ENCODE data around the gene SP140.
"Not testable (repeated sequence)": the region's sequence is repeated elsewhere in the genome, so short reads cannot be mapped to it uniquely, and the experiment has no call there.

Gene SP140

DNA sequence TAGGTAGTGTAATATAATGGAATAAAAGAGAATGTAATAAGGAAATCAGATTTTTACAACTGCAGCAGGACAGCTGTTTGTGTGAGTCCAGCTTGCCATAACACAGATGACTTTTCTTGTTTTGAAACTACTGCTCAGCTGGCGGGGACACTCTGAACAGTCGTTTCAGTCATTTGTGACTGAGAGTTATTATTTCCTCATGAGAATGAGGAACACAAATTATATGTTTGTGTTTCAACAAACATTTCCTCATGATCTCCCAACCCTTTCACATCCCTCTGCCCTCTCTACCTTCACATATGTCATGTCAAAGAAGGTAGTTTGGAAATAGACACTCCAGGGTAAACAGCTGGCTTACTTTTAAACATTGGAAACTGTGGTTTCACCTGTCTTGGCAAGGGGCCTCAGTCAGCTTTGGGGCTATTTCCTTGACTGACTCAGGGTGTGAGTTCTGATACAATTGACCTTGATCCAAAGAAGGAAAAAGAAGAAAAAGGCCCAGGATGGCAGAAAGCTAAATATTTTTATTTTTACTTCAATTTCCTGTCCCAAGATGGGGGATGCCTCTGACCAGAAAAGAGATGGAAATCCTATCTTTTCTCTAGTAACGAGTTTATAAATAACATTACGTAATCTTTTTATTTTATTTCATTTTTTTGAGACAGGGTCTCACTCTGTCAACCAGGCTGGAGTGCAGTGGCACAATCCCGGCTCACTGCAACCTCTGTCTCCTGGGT is 102.0 kb downstream of the SP140 start:
- no peak for DNase-seq

DNA sequence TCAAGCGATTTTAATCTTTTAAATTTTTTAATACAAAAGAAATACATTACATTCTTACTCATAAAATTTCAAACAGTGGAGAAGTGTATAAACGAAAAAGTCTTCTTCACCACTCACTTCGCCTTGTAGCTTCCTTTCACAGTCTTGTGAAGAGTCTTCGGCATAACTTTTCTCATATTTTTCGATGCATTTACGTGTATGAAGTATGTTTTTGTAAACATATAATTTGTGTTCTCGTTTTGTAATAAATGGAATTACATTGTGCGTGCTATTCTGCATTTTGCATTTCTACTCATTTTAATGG is 102.6 kb downstream of the SP140 start:
- DNase-seq, result no peak

GRCh38 chr2:230329946-230330605 is 104.5 kb downstream of the SP140 start:
- no peak for DNase-seq

DNA sequence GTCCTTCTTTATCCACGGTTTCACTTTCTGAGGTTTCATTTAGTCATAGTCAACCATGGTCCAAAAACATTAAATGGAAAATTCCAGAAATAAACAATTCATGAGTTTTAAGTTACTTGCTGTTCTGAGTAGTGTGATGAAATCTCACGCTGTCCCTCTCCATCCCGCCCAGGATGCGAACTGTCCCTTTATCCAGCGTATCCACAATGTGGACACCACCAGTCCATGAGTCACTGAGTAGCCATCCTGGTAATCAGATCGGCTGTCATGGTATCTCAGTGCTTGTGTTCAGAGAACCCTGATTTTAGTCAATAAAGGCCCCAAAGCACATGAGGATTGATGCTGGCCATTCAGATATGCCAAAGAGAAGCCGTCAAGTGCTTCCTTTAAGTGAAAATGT is 105.2 kb downstream of the SP140 start:
- DNase-seq, result no peak

DNA sequence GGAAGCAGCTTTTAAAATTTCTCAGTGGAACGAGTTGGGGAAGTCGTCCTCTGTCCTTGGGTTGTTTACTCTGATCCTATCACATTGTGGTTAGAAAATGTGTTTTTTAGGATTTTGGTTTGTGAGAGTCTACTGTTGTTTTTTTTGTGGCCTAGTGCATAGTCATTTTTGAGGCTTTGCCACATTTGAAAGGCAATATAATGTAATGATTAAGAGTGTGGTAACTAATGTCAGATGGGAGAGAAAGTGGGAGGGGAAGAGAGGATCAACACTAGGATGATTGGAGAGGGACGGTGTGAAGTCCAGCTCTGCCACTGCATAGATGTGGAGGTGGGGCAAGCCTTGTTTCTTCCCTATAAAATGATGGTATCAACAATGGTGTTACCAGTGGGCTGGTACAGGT is 109.9 kb downstream of the SP140 start:
- no peak for DNase-seq

DNA sequence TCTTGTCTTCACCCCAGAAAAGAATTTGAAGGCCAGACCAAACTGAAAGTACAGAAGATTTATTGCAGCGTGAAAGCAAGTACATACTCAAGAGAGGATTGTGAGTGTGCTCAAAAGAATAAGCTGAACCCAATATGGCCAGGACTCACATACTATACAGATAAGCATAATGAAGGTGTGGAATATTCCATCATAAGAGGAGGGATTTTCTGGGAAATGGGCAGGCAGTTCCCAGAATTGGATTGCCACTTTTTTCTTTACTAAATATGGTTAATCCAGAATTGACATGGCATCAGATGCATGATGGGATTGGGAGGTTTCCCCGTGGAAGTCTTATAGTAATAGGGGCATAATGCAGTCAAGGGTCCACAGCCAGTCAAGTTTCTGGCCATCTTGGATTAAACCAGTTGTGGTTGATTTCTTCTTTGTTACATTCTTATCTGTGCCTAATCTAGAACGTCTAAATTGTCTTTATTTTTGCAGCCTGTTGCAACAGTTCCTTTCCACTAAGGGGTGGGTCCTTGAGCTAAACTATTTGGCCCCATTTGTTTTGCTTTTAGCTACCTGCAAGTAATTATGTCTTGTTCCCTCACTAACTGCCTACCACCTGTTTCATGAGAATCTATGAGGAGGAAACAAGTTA is 110.4 kb downstream of the SP140 start:
- no peak for DNase-seq

- not testable (repeated sequence) for DNase-seq
These were observed 116.5 kb downstream of the SP140 start for GRCh38 chr2:230341936-230342528.

GRCh38 chr2:230343041-230343624 is 117.6 kb downstream of the SP140 start:
- not testable (repeated sequence) for DNase-seq

DNA sequence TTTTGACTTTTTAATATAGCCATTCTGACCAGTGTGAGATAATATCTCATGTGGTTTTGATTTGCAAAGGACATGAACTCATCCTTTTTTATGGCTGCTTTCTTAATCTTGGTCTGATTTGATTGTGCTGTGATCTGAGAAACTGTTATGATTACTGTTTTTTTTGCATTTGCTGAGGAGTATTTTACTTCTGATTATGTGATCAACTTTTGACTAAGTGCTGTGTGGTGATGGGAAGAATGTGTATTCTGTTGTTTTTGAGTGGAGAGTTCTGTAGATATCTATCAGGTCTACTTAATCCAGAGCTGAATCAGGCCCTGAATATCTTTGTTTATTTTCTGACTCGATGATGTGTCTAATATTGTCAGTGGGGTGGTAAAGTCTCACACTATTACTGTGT is 118.2 kb downstream of the SP140 start:
- DNase-seq, result no peak

DNA sequence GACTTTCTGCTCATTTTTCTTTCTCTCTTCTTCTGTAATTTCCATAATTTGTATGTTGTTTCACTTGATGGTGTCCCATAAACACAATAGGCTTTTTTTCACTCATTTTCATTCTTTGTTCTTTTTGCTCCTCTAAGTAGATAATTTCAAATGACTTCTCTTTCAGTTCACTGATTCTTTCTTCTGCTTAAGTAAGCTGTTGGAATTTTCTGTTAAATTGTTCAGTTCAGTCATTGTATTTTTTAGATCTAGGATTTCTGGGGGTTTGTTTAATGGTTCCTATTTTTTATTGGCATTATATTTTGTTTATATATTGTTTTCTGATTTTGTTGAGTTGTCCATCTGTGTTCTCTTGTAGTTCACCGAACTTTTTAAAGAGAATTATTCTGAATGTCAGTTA is 120.9 kb downstream of the SP140 start:
- no peak for DNase-seq

DNA sequence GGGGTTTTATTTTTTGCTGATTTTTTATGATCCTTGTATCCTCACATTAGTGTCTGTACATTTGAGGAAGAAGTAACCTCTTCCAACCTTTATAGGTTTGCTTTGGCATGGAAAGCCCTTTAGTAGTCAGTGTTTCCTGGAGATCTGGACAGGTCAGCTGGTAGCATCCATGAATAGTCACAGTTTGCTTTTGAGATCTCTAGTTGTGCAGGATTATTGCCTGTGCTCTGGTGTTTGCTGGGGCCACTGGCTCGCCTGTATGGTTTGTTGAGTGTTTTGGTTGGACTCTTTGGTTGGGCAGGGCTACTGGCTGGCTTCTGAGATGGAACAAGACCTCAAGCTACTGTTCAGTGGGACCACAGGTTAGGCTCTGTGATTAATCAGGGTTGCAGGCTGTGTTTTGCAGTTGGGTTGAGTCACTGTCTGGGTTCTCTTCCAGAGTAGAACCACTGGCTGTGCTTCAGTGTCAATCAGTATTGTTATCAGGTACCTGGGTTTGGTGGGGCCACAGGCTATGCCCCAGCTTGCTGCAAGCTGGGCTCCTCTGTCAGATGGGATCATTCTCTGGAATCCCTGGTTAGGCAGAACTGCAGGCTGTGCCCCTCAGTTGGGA is 121.5 kb downstream of the SP140 start:
- DNase-seq, result no peak

- DNase-seq, result no peak
These were observed 122.2 kb downstream of the SP140 start for GRCh38 chr2:230347659-230348305.

DNA sequence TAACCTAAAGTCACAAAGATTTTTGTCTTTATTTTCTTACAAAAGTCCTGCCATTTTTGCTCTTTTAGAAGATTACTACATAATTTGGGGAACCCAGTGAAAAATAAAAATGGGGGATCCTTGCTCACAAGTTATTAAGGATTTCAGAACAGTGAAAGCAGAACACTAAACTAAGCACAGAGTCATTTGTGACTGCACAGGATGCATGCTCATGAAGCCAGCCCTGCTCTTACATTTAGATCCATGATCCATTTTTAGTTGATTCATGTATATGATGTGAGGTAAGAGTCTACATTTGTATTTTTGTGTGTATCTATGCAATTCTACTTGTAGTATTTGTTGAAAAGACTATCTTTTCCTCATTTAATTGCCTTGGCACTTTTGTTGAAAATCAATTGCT is 123.3 kb downstream of the SP140 start:
- DNase-seq, result no peak

GRCh38 chr2:230356084-230356483 is 130.5 kb downstream of the SP140 start:
- no peak for DNase-seq

DNA sequence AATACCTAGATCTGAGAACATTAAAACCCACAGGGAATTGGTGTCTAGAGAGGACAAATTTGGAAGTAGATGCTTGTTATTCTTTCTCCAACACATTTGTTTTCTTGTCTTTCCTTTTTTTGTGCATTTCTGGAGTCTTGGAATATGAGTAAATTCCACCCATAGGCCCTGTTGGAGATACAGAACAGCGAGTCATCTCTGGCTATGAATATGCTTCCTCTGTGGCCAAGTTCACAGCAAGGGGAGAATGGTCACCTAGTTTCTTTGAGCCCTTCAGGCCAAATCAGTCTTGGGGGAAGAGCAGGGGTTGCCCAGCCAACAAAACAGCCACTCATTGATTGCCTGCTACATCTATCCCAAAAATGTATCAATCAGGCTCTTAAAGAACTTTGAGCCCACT is 132.8 kb downstream of the SP140 start:
- DNase-seq, result peak; percentile 6

GRCh38 chr2:230360028-230360427 is 134.5 kb downstream of the SP140 start:
- no peak for DNase-seq

- DNase-seq, result no peak
These were observed 136.6 kb downstream of the SP140 start for GRCh38 chr2:230362030-230362691.

Data from amniotic stem cell (primary cell).